Measurements from ENCODE around the gene SLIT3. TPM values are rescaled to one million over a fixed set of nuclear protein-coding genes. Genes with fewer than 3 reads are reported as not detected.

SLIT3 gene
- total and polyA plus RNA-seq, 5 donors from 2014 or later, result not detected

- Histone ChIP-seq H3K4me1 (ENCODE audit: control insufficient read depth, insufficient read depth, low read length, poor library complexity, severe bottlenecking) (no peaks in the 10 kb centered on the region), H3K9me3 (ENCODE audit: control insufficient read depth in 2 of 2, low read length in 2 of 2) (no peaks in the 10 kb centered on the region), H3K27ac (ENCODE audit: insufficient read depth, low read length, poor library complexity, severe bottlenecking) (no peak overlapping the region), H3K27me3 (ENCODE audit: control insufficient read depth, insufficient read depth, low read length) (no peaks in the 10 kb centered on the region), H3K36me3 (ENCODE audit: control insufficient read depth, insufficient read depth, low read length) (no peaks in the 10 kb centered on the region), H3K4me3 (ENCODE audit: low read depth, low read length) (no peak overlapping the region)
- Mint-ChIP-seq H3K9me3 (peaks cover 0 to 4% (median 0%) of the 10 kb centered on the region in 7 donors), H3K27ac (peak overlapping the region in 1 of 3 donors; percentile 45), H3K27me3 (peaks cover 16% of the 10 kb centered on the region), H3K36me3 (no peaks in the 10 kb centered on the region), H3K4me3 (no peak overlapping the region), H3K4me1 (no peaks in the 10 kb centered on the region)
- DNase-seq (no peak), ATAC-seq (ENCODE audit: low read depth in 2 of 2) (no peak)
Observed at GRCh38 chr5:168721002-168721753, 579.8 kb downstream of the SLIT3 start.

DNA sequence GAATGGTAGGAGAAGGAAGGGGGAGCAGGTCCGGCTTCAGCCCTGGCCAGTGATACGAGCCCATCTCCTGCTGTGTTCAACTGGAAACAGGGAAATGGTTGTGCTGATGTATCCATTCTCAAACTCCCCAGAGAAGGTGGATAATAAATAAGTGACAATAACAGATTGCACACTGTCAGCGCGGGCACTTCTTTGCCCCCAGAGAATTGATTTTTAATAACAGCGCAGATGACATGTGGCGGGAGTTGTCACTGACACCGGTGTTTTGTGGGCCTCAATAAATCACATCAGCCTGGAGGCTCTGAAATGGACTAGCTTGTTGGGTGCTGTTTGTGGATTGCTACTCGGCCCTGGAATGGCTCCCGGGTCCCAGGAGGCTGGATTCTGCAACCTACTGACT, 580.4 kb downstream of the SLIT3 start:
- H3K27ac Mint-ChIP-seq, result peak overlapping the region in 1 of 3 donors; percentile 45
- ATAC-seq (ENCODE audit: low read depth in 2 of 2), result no peak

DNA sequence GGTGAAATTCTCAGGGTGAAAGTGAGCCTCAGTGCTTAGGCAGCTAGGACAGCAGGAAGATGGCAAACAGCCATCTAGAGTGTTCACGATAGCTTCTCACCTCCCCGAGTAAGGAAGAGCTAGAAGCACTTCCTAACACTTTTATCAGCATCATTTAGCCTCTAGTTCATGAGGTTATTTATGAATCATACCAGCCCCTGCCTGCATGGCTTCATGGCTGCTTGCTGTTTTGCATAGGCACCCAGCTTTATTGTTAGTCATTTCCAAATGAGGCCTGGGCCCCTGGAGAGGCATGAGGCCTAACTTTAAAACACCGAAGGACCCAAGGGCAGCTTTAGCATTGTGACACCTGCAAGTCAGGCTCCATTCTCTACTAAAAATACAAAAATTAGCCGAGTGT, 586.9 kb downstream of the SLIT3 start:
- Histone ChIP-seq H3K36me3 (ENCODE audit: control insufficient read depth, insufficient read depth, low read length) (no peaks in the 10 kb centered on the region), H3K4me3 (ENCODE audit: low read depth, low read length) (no peak overlapping the region), H3K27ac (ENCODE audit: insufficient read depth, low read length, poor library complexity, severe bottlenecking) (no peak overlapping the region), H3K27me3 (ENCODE audit: control insufficient read depth, insufficient read depth, low read length) (no peaks in the 10 kb centered on the region), H3K4me1 (ENCODE audit: control insufficient read depth, insufficient read depth, low read length, poor library complexity, severe bottlenecking) (no peaks in the 10 kb centered on the region), H3K9me3 (ENCODE audit: control insufficient read depth in 2 of 2, low read length in 2 of 2) (no peaks in the 10 kb centered on the region)
- peaks cover 2% of the 10 kb centered on the region for H3K27me3 Mint-ChIP-seq
- H3K4me1 Mint-ChIP-seq, result no peaks in the 10 kb centered on the region
- H3K27ac Mint-ChIP-seq, result no peak overlapping the region
- H3K36me3 Mint-ChIP-seq, result no peaks in the 10 kb centered on the region
- DNase-seq (no peak), ATAC-seq (ENCODE audit: low read depth in 2 of 2) (no peak)
- H3K9me3 Mint-ChIP-seq, result no peaks in the 10 kb centered on the region
- no peak overlapping the region for H3K4me3 Mint-ChIP-seq

More for the DNA sequence above, 580.4 kb downstream of the SLIT3 start:
- DNase-seq, result no peak
- Histone ChIP-seq H3K27ac (ENCODE audit: insufficient read depth, low read length, poor library complexity, severe bottlenecking) (no peak overlapping the region), H3K4me1 (ENCODE audit: control insufficient read depth, insufficient read depth, low read length, poor library complexity, severe bottlenecking) (no peaks in the 10 kb centered on the region), H3K9me3 (ENCODE audit: control insufficient read depth in 2 of 2, low read length in 2 of 2) (no peaks in the 10 kb centered on the region), H3K4me3 (ENCODE audit: low read depth, low read length) (no peak overlapping the region), H3K36me3 (ENCODE audit: control insufficient read depth, insufficient read depth, low read length) (no peaks in the 10 kb centered on the region), H3K27me3 (ENCODE audit: control insufficient read depth, insufficient read depth, low read length) (no peaks in the 10 kb centered on the region)
- Mint-ChIP-seq H3K4me3 (no peak overlapping the region), H3K9me3 (peaks cover 0 to 2% (median 0%) of the 10 kb centered on the region in 7 donors), H3K27me3 (peaks cover 16% of the 10 kb centered on the region), H3K36me3 (no peaks in the 10 kb centered on the region), H3K4me1 (no peaks in the 10 kb centered on the region)

GRCh38 chr5:168713051-168713450, 587.9 kb downstream of the SLIT3 start:
- ATAC-seq (ENCODE audit: low read depth in 2 of 2), result no peak
- no peaks in the 10 kb centered on the region for H3K27me3 ChIP-seq (ENCODE audit: control insufficient read depth, insufficient read depth, low read length)
- H3K27ac Mint-ChIP-seq, result no peak overlapping the region
- H3K4me1 ChIP-seq (ENCODE audit: control insufficient read depth, insufficient read depth, low read length, poor library complexity, severe bottlenecking), result no peaks in the 10 kb centered on the region
- no peak overlapping the region for H3K27ac ChIP-seq (ENCODE audit: insufficient read depth, low read length, poor library complexity, severe bottlenecking)
- no peaks in the 10 kb centered on the region for H3K36me3 Mint-ChIP-seq
- H3K4me3 ChIP-seq (ENCODE audit: low read depth, low read length), result no peak overlapping the region
- no peaks in the 10 kb centered on the region for H3K9me3 Mint-ChIP-seq
- no peaks in the 10 kb centered on the region for H3K4me1 Mint-ChIP-seq
- H3K4me3 Mint-ChIP-seq, result no peak overlapping the region
- no peaks in the 10 kb centered on the region for H3K36me3 ChIP-seq (ENCODE audit: control insufficient read depth, insufficient read depth, low read length)
- no peaks in the 10 kb centered on the region for H3K9me3 ChIP-seq (ENCODE audit: control insufficient read depth in 2 of 2, low read length in 2 of 2)
- H3K27me3 Mint-ChIP-seq, result no peaks in the 10 kb centered on the region
- DNase-seq, result no peak

GRCh38 chr5:168712280-168712924, 588.5 kb downstream of the SLIT3 start:
- ATAC-seq (ENCODE audit: low read depth in 2 of 2) (no peak), DNase-seq (no peak)
- Histone ChIP-seq H3K27me3 (ENCODE audit: control insufficient read depth, insufficient read depth, low read length) (no peaks in the 10 kb centered on the region), H3K4me3 (ENCODE audit: low read depth, low read length) (no peak overlapping the region), H3K9me3 (ENCODE audit: control insufficient read depth in 2 of 2, low read length in 2 of 2) (no peaks in the 10 kb centered on the region), H3K4me1 (ENCODE audit: control insufficient read depth, insufficient read depth, low read length, poor library complexity, severe bottlenecking) (no peaks in the 10 kb centered on the region), H3K27ac (ENCODE audit: insufficient read depth, low read length, poor library complexity, severe bottlenecking) (no peak overlapping the region), H3K36me3 (ENCODE audit: control insufficient read depth, insufficient read depth, low read length) (no peaks in the 10 kb centered on the region)
- H3K36me3 Mint-ChIP-seq, result no peaks in the 10 kb centered on the region
- H3K27me3 Mint-ChIP-seq, result no peaks in the 10 kb centered on the region
- no peak overlapping the region for H3K27ac Mint-ChIP-seq
- H3K4me1 Mint-ChIP-seq, result no peaks in the 10 kb centered on the region
- no peak overlapping the region for H3K4me3 Mint-ChIP-seq
- H3K9me3 Mint-ChIP-seq, result no peaks in the 10 kb centered on the region

GRCh38 chr5:168710706-168711105, 590.2 kb downstream of the SLIT3 start:
- no peaks in the 10 kb centered on the region for H3K9me3 Mint-ChIP-seq
- H3K27me3 Mint-ChIP-seq, result no peaks in the 10 kb centered on the region
- Histone ChIP-seq H3K4me3 (ENCODE audit: low read depth, low read length) (no peak overlapping the region), H3K27me3 (ENCODE audit: control insufficient read depth, insufficient read depth, low read length) (no peaks in the 10 kb centered on the region), H3K9me3 (ENCODE audit: control insufficient read depth in 2 of 2, low read length in 2 of 2) (no peaks in the 10 kb centered on the region), H3K36me3 (ENCODE audit: control insufficient read depth, insufficient read depth, low read length) (no peaks in the 10 kb centered on the region), H3K27ac (ENCODE audit: insufficient read depth, low read length, poor library complexity, severe bottlenecking) (no peak overlapping the region), H3K4me1 (ENCODE audit: control insufficient read depth, insufficient read depth, low read length, poor library complexity, severe bottlenecking) (no peaks in the 10 kb centered on the region)
- no peak for DNase-seq
- H3K4me1 Mint-ChIP-seq, result no peaks in the 10 kb centered on the region
- ATAC-seq (ENCODE audit: low read depth in 2 of 2), result no peak
- H3K27ac Mint-ChIP-seq, result no peak overlapping the region
- H3K36me3 Mint-ChIP-seq, result no peaks in the 10 kb centered on the region
- H3K4me3 Mint-ChIP-seq, result no peak overlapping the region

DNA sequence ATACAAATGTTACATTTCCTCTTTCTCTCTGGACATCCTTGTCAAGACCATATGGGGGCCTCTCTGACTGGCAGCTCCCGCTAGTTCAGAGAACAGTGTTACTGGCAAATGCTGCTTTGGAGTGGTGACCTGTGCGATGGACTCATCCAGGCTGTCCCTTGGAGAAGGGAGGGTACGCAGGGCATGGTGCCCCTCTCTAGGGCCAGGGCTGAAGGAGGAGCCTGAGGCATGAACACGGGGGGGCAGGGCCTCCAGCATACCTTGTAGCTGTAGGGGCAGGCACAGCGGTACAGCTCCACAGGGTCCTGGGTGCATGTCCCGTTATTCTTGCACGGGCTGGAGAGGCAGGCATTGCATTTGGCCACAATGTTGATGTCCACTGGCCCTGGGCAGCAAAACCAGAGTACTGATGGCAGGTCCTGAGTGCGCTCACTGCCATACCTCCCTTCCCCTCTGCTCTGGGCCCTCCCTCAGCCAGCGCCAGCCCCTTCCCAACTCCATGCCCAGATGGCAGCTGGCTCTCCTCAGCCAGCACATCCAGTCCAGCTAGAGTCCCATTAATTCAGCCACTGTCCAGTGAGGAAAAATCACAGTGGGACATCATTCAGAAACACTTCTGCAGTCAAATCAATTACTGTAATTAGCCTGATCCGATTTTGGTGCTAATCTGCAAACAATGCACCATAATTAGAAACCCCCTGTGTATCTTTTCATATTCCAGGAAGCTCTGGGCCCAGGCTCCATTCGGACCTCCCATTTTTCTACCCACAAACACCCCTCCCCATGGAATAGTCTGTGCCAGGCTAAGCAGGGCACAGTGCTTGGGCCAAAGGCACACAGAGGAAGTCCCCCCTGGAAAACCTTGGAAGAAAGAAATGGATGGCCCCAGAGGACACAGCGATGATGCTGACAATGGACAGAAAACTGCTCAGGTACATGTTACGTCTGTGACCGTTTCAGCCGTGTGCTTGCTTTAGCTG, 592.9 kb downstream of the SLIT3 start:
- Mint-ChIP-seq H3K4me1 (no peaks in the 10 kb centered on the region), H3K4me3 (no peak overlapping the region), H3K27ac (no peak overlapping the region), H3K36me3 (no peaks in the 10 kb centered on the region), H3K27me3 (no peaks in the 10 kb centered on the region), H3K9me3 (peaks cover 0 to 3% (median 0%) of the 10 kb centered on the region in 7 donors)
- ATAC-seq (ENCODE audit: low read depth in 2 of 2) (no peak), DNase-seq (no peak)
- Histone ChIP-seq H3K36me3 (ENCODE audit: control insufficient read depth, insufficient read depth, low read length) (no peaks in the 10 kb centered on the region), H3K4me1 (ENCODE audit: control insufficient read depth, insufficient read depth, low read length, poor library complexity, severe bottlenecking) (no peaks in the 10 kb centered on the region), H3K4me3 (ENCODE audit: low read depth, low read length) (no peak overlapping the region), H3K27me3 (ENCODE audit: control insufficient read depth, insufficient read depth, low read length) (no peaks in the 10 kb centered on the region), H3K9me3 (ENCODE audit: control insufficient read depth in 2 of 2, low read length in 2 of 2) (no peaks in the 10 kb centered on the region), H3K27ac (ENCODE audit: insufficient read depth, low read length, poor library complexity, severe bottlenecking) (no peak overlapping the region)

All from CD4-positive, CD25-positive, alpha-beta regulatory T cell (primary cell).